H1 (cell line): Measurements from ENCODE around the gene SZT2. TPM values are rescaled to one million over a fixed set of nuclear protein-coding genes. Genes with fewer than 3 reads are reported as not detected.

Experiments used
- GABPA ChIP-seq: IDR thresholded peaks from 2 replicates; pipeline ENCODE4 v1.6.1; 2011; ENCODE audit warnings: mild to moderate bottlenecking, low read length, moderate library complexity, borderline replicate concordance; ENCODE audit not compliant: insufficient read depth
- PHF8 ChIP-seq: fragments of 200-600 bp; sonication (generic); conservative IDR thresholded peaks from 2 replicates; pipeline ENCODE4 v1.7.1; 2012; ENCODE audit warnings: low read depth, mild to moderate bottlenecking, inconsistent platforms, low read length, moderate library complexity
- TBP ChIP-seq: IDR thresholded peaks from 2 replicates; pipeline ENCODE4 v1.6.1; 2011; ENCODE audit warnings: low read depth, low read length, improper control_type of control experiment
- polyA plus RNA-seq, 7 experiments: library from polyadenylated mRNA; depleted of rRNA in 3 of 7; stranded (reverse) in 5 of 7; unstranded in 2 of 7; fragments of >200 nt in 5 of 7; fragments of 200-250 nt in 2 of 7; gene quantifications; 1 replicate in 5 of 7; 2 replicates in 1 of 7; 4 replicates in 1 of 7; pipeline versions ENCODE4 v1.2.1 to v1.2.3, GENCODE V29; 2011 to 2013; ENCODE audit warnings: missing spikeins in 2 of 7, mixed read lengths in 2 of 7
- total RNA-seq: library from RNA; stranded (reverse); fragmentation: NEBNext Ultra II Directional; extraction: Animal tissue kit (Norgen Biotek cat#: 25700); gene quantifications from 2 replicates; pipeline ENCODE4 v1.2.1, GENCODE V29; 2021

The SZT2 gene
- total and polyA plus RNA-seq, 2 of the 8 experiments (the other 6 are each of a cell fraction or from before 2014, with no cell fraction given), result 4.7 to 12.9 TPM

- no peak for TF ChIP-seq PHF8
- TF ChIP-seq TBP, result no peak
- no peak for TF ChIP-seq GABPA
Observed at GRCh38 chr1:43441894-43442637, 52.4 kb downstream of the SZT2 start (continued).
